GM12878 (cell line): ENCODE measurements around the gene HJURP. TPM values are rescaled to one million over a fixed set of nuclear protein-coding genes. Genes with fewer than 3 reads are reported as not detected.
A peak's percentile ranks its signal among the peaks of the same experiment; 100 is the strongest.

ENCODE experiments used
- ATAC-seq: fragments of 200-7000 bp; cut with Tn5 transposase; 3 replicates; pipeline ENCODE4 v1.9.1; 2020; ENCODE audit warnings: mild to moderate bottlenecking, moderate library complexity
- BruUV-seq: library from RNA; stranded (reverse); fragments of 400-500 nt; replicated peaks from 2 replicates; lab custom pipeline; 2021; lab: Mats Ljungman, UMichigan
- CTCF ChIA-PET: fragments of 300-600 bp; sonication (Branson Sonifier 250); formaldehyde crosslinking; extraction: SDS; loops from one replicate; lab custom pipeline; 2021; ENCODE audit warnings: inconsistent platforms; lab: Yijun Ruan, JAX
- POLR2A ChIA-PET: fragments of 350-600 bp; formaldehyde crosslinking; extraction: SDS; loops from one replicate; lab custom pipeline; 2021; ENCODE audit warnings: inconsistent platforms; lab: Charles Lee
- RAD21 ChIA-PET: fragments of 300-600 bp; sonication (Branson Sonifier 250); formaldehyde crosslinking; loops from one replicate; lab custom pipeline; 2023; ENCODE audit warnings: antibody characterized with exemption; ENCODE audit not compliant: unreplicated experiment; lab: Charles Lee
- SMC1A ChIA-PET: fragments of 300-600 bp; sonication (Branson Sonifier 250); formaldehyde crosslinking; loops from one replicate; lab custom pipeline; 2023; ENCODE audit not compliant: unreplicated experiment, uncharacterized antibody; lab: Charles Lee
- DNase-seq: peaks from one replicate; pipeline ENCODE4 v3.0.0-alpha.2; 2011; ENCODE audit warnings: low read depth, low spot score
- FAIRE-seq: peaks from 3 replicates; lab custom pipeline; 2011; peaks lifted over from hg19 to GRCh38; lab: Jason Lieb, UNC
- H2AFZ ChIP-seq: 2 replicates; pipeline ENCODE4 v1.6.0; 2011; ENCODE audit warnings: low read depth, low read length, control low read depth; ENCODE audit not compliant: control insufficient read depth
- H3K27ac ChIP-seq: 2 replicates; pipeline ENCODE4 v1.5.1; 2011; ENCODE audit warnings: control low read depth; ENCODE audit not compliant: control insufficient read depth, insufficient read depth
- H3K27me3 ChIP-seq, 2 experiments: replicated peaks in 1 of 2; 2 replicates each; pipeline versions ENCODE4 v1.6.0 to v1.6.1; 2011; ENCODE audit warnings: low read length in 1 of 2; ENCODE audit not compliant: control insufficient read depth in 2 of 2, insufficient read depth in 2 of 2
- H3K36me3 ChIP-seq, 2 experiments: 2 replicates each; pipeline ENCODE4 v1.5.1; 2011; ENCODE audit warnings: low read length in 1 of 2; ENCODE audit not compliant: control insufficient read depth in 2 of 2, insufficient read depth in 2 of 2
- H3K4me1 ChIP-seq: 2 replicates; pipeline ENCODE4 v1.6.1; 2011; ENCODE audit warnings: mild to moderate bottlenecking, low read length, moderate library complexity, mixed read lengths; ENCODE audit not compliant: control insufficient read depth, insufficient read depth
- H3K4me2 ChIP-seq: 2 replicates; pipeline ENCODE4 v1.6.0; 2011; ENCODE audit warnings: control low read depth; ENCODE audit not compliant: control insufficient read depth, insufficient read depth
- H3K4me3 ChIP-seq: fragments of 200-600 bp; sonication (generic); 2 replicates; pipeline ENCODE4 v1.5.1; 2016
- H3K79me2 ChIP-seq: 2 replicates; pipeline ENCODE4 v1.6.0; 2011; ENCODE audit warnings: low read length; ENCODE audit not compliant: control insufficient read depth, insufficient read depth
- H3K9ac ChIP-seq: 2 replicates; pipeline ENCODE4 v1.8.0; 2011; ENCODE audit warnings: low read length, control low read depth, mixed read lengths; ENCODE audit not compliant: control insufficient read depth, insufficient read depth
- H3K9me3 ChIP-seq: replicated peaks from 3 replicates; pipeline ENCODE4 v1.5.1; 2011; ENCODE audit warnings: mild to moderate bottlenecking, low read length; ENCODE audit not compliant: control insufficient read depth, insufficient read depth
- H4K20me1 ChIP-seq: 2 replicates; pipeline ENCODE4 v1.6.0; 2011; ENCODE audit not compliant: control insufficient read depth, insufficient read depth
- CREM ChIP-seq: IDR thresholded peaks from 2 replicates; pipeline ENCODE4 v1.6.1; 2014; ENCODE audit warnings: antibody characterized with exemption, low read depth
- FOXM1 ChIP-seq: IDR thresholded peaks from 2 replicates; pipeline ENCODE4 v1.6.1; 2012; ENCODE audit warnings: low read depth, mild to moderate bottlenecking, inconsistent platforms, low read length, moderate library complexity
- JUNB ChIP-seq: IDR thresholded peaks from 2 replicates; pipeline ENCODE4 v1.6.1; 2016; ENCODE audit warnings: antibody characterized with exemption, mild to moderate bottlenecking
- LARP7 ChIP-seq: fragments of 450-650 bp; IDR thresholded peaks from 2 replicates; pipeline ENCODE4 v1.6.1; 2017; ENCODE audit warnings: mild to moderate bottlenecking
- POLR2A ChIP-seq: IDR thresholded peaks from 2 replicates; pipeline ENCODE4 v1.6.1; 2011; ENCODE audit warnings: low read depth, mild to moderate bottlenecking, low read length
- POU2F2 ChIP-seq: IDR thresholded peaks from 3 replicates; pipeline ENCODE4 v1.6.1; 2011; ENCODE audit warnings: low read depth, mild to moderate bottlenecking, low read length, borderline replicate concordance
- STAT1 ChIP-seq: fragments of 450-650 bp; conservative IDR thresholded peaks from 2 replicates; pipeline ENCODE4 v1.6.1; 2014; ENCODE audit warnings: antibody characterized with exemption, mild to moderate bottlenecking
- WGBS: methylation state at CpG from one replicate; pipeline ENCODE4 v1.1.6; 2016; ENCODE audit warnings: low lambda C conversion rate; ENCODE audit not compliant: insufficient replicate concordance, insufficient coverage; ENCODE audit errors: missing lambda C conversion rate; 5-methylcytosine and 5-hydroxymethylcytosine counted together
- in situ Hi-C: fragments of 300-500 bp; cut with MboI; formaldehyde crosslinking; loops from 9 replicates; pipeline ENCODE4 v1.14.3; 2018; ENCODE audit warnings: mixed read lengths
- intact Hi-C: fragments of 100-400 bp; cut with micrococcal nuclease; formaldehyde crosslinking; loops from one replicate; pipeline ENCODE4 v1.14.2; 2022; ENCODE audit not compliant: unreplicated experiment
- polyA plus RNA-seq, 11 experiments: library from polyadenylated mRNA; depleted of rRNA in 4 of 11; unstranded in 6 of 11; stranded (reverse) in 5 of 11; fragments of >200 nt; fragmentation: Nextera tagmentation in 4 of 11; fragmentation: Illumina TruSeq in 1 of 11; extraction: Ambion mirVana in 4 of 11; extraction: Trizol in 1 of 11; gene quantifications; 1 replicate in 1 of 11; 2 replicates in 10 of 11; pipeline versions ENCODE4 v1.2.1 to v1.2.3, GENCODE V29; 2011 to 2016; ENCODE audit warnings: inconsistent platforms in 2 of 11, missing spikeins in 2 of 11, low read depth in 1 of 11
- total RNA-seq, 4 experiments: library from RNA; depleted of rRNA in 3 of 4; stranded (reverse); fragments of >200 nt in 3 of 4; fragmentation: Illumina TruSeq in 1 of 4; extraction: Trizol in 1 of 4; gene quantifications; 2 replicates each; pipeline versions ENCODE4 v1.2.1 to v1.2.3, GENCODE V29; 2013 to 2021
- TF ChIP-seq, protein P1 (sequence below): IDR thresholded peaks from 2 replicates; pipeline ENCODE4 v1.6.1; 2011; ENCODE audit warnings: borderline replicate concordance, low read depth, mild to moderate bottlenecking, moderate library complexity, low read length; ENCODE audit not compliant: insufficient read depth, poor library complexity, severe bottlenecking
- TF ChIP-seq, protein P2 (sequence below): IDR thresholded peaks from 2 replicates; pipeline ENCODE4 v1.6.1; 2012; ENCODE audit warnings: improper control_type of control experiment, low read depth, low read length; ENCODE audit not compliant: insufficient replicate concordance

HJURP gene
- total and polyA plus RNA-seq, 10 of the 15 experiments (the other 5 are each of a cell fraction or from before 2014, with no cell fraction given) = 12.7 to 68.9 (median 44.4) TPM

DNA sequence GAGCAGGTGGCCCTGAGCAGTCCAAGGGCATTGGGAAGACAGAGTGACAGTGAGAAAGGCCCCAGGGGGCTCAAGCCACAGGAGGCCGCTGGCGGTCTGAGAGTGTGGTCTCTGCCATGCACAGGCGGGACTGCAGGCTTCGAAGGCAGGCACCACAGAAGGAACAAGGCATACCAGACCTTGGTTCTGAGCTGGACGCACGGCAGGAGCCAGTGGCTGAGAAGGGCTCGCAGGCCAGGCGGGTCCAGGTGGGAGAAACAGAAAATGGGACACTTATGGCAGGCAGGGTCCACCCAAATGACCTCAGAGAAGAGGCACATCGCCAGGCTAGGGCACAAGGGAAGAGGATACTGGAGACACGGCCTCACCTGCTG, 14.9 kb downstream of the HJURP start:
- Histone ChIP-seq H3K9me3 (no peaks in the 10 kb centered on the region), H3K4me3 (no peak overlapping the region), H3K4me2 (peak overlapping the region; percentile 54), H4K20me1 (no peaks in the 10 kb centered on the region), H3K4me1 (peaks cover 13% of the 10 kb centered on the region), H2AFZ (no peak overlapping the region), H3K9ac (no peak overlapping the region), H3K27me3 (no peaks in the 10 kb centered on the region), H3K36me3 (peaks cover 41 to 75% of the 10 kb centered on the region in 2 experiments), H3K79me2 (peaks cover 32% of the 10 kb centered on the region), H3K27ac (no peak overlapping the region)
- SMC1A ChIA-PET = interaction anchor here (1.6 kb wide), 1 partner anchor 12 kb away, joined by 3 read pairs; no protein-coding TSS in a partner anchor
- peak; percentile 14; the same call in 2 of the 3 replicates for ATAC-seq
- intact Hi-C loops = no loop called here
- BruUV-seq = no TSS peak
- in situ Hi-C loops = no loop called here
- RAD21 ChIA-PET = interaction anchor here (0.5 kb wide), 1 partner anchor 89 kb away, joined by 3 read pairs; no protein-coding TSS in a partner anchor
- FAIRE-seq = no peak
- 91% methylated on average over 10 of the region's 10 CpGs for WGBS
- POLR2A ChIA-PET = no interaction called here
- CTCF ChIA-PET = interaction anchor here (1.2 kb wide), 1 partner anchor 21 kb away, joined by 3 read pairs; no protein-coding TSS in a partner anchor
- TF ChIP-seq LARP7 (no peak), POLR2A (peak; percentile 56)
- TF ChIP-seq, protein P1, sequence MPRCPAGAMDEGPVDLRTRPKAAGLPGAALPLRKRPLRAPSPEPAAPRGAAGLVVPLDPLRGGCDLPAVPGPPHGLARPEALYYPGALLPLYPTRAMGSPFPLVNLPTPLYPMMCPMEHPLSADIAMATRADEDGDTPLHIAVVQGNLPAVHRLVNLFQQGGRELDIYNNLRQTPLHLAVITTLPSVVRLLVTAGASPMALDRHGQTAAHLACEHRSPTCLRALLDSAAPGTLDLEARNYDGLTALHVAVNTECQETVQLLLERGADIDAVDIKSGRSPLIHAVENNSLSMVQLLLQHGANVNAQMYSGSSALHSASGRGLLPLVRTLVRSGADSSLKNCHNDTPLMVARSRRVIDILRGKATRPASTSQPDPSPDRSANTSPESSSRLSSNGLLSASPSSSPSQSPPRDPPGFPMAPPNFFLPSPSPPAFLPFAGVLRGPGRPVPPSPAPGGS = no peak
- DNase-seq = no peak

DNA sequence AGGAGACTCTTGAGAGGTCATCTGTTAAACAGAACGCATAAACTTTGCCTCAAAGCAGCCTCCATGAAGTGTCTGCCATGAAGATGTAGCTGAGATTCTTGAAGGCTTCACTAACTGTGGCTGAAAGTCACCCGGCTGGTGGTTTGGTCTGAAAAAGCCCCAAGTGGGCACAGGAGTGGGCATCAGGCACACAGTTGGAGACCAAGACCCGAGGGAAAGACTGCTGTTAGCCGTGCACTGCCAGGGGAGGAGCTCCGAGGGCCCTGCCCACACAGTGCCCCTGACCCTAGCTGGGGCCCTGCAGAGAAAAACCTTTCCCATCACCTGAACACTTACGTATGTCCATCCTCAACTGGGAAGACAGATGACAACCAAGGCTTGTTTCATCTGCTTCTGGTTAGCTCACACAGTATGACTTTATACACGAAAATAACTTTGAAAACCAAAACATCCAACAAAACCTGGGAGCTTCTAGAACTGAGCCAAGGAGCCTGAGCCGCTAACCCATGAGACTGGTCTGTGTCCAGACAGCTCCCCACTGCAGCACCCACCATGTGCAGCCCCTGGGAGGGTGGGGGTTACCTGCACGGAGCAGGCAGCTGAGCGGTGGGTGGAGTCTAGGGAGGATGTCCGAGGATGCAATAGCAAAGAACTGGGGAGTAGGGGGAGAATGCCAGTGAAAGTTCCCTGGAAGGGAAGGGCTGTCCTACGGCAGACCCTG, 15.4 kb downstream of the HJURP start:
- 62% methylated on average over 12 of the region's 12 CpGs for WGBS
- intact Hi-C loops (no loop called here), in situ Hi-C loops (no loop called here)
- H3K27ac ChIP-seq = no peak overlapping the region
- no peaks in the 10 kb centered on the region for H3K27me3 ChIP-seq
- ChIA-PET POLR2A (interaction anchor here (0.5 kb wide), 1 partner anchor 612 kb away, joined by 3 read pairs; no protein-coding TSS in a partner anchor), RAD21 (no interaction called here), CTCF (interaction anchor here (1.2 kb wide), 1 partner anchor 21 kb away, joined by 3 read pairs; no protein-coding TSS in a partner anchor), SMC1A (interaction anchor here (1.0 to 1.6 kb wide), 2 partner anchors 11 kb away, joined by 3 read pairs; no protein-coding TSS in a partner anchor)
- peaks cover 13% of the 10 kb centered on the region for H3K4me1 ChIP-seq
- no peak overlapping the region for H3K9ac ChIP-seq
- peak overlapping the region; percentile 39; the same call in 1 of the 2 replicates for H3K4me3 ChIP-seq
- H3K4me2 ChIP-seq = peak overlapping the region; percentile 54; the same call in 1 of the 2 replicates
- H3K79me2 ChIP-seq = peaks cover 32% of the 10 kb centered on the region
- no peaks in the 10 kb centered on the region for H4K20me1 ChIP-seq
- no peaks in the 10 kb centered on the region for H3K9me3 ChIP-seq
- H3K36me3 ChIP-seq = peaks cover 39 to 72% of the 10 kb centered on the region in 2 experiments
- H2AFZ ChIP-seq = 0 out of 2 replicates have a peak overlapping the region, but pooled peaks have one; percentile 23
- no peak for DNase-seq
- no TSS peak for BruUV-seq
- FAIRE-seq = peak; percentile 65
- ATAC-seq = peak; percentile 65
- TF ChIP-seq CREM (no peak), FOXM1 (no peak), STAT1 (no peak), JUNB (no peak), POU2F2 (no peak)
- TF ChIP-seq, protein P2, sequence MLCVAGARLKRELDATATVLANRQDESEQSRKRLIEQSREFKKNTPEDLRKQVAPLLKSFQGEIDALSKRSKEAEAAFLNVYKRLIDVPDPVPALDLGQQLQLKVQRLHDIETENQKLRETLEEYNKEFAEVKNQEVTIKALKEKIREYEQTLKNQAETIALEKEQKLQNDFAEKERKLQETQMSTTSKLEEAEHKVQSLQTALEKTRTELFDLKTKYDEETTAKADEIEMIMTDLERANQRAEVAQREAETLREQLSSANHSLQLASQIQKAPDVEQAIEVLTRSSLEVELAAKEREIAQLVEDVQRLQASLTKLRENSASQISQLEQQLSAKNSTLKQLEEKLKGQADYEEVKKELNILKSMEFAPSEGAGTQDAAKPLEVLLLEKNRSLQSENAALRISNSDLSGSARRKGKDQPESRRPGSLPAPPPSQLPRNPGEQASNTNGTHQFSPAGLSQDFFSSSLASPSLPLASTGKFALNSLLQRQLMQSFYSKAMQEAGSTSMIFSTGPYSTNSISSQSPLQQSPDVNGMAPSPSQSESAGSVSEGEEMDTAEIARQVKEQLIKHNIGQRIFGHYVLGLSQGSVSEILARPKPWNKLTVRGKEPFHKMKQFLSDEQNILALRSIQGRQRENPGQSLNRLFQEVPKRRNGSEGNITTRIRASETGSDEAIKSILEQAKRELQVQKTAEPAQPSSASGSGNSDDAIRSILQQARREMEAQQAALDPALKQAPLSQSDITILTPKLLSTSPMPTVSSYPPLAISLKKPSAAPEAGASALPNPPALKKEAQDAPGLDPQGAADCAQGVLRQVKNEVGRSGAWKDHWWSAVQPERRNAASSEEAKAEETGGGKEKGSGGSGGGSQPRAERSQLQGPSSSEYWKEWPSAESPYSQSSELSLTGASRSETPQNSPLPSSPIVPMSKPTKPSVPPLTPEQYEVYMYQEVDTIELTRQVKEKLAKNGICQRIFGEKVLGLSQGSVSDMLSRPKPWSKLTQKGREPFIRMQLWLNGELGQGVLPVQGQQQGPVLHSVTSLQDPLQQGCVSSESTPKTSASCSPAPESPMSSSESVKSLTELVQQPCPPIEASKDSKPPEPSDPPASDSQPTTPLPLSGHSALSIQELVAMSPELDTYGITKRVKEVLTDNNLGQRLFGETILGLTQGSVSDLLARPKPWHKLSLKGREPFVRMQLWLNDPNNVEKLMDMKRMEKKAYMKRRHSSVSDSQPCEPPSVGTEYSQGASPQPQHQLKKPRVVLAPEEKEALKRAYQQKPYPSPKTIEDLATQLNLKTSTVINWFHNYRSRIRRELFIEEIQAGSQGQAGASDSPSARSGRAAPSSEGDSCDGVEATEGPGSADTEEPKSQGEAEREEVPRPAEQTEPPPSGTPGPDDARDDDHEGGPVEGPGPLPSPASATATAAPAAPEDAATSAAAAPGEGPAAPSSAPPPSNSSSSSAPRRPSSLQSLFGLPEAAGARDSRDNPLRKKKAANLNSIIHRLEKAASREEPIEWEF = no peak
